Measurements from ENCODE around the gene GPRIN1.
"Not testable (repeated sequence)": the region's sequence is repeated elsewhere in the genome, so short reads cannot be mapped to it uniquely, and the experiment has no call there.

The GPRIN1 gene

GRCh38 chr5:176599749-176600430 lies 10.1 kb downstream of the GPRIN1 start:
- not testable (repeated sequence) for FAIRE-seq; DNase-seq (ENCODE audit: low spot score)

- no peak for FAIRE-seq
- no peak for DNase-seq (ENCODE audit: low spot score)
Observed at GRCh38 chr5:176597417-176598389, 12.3 kb downstream of the GPRIN1 start.

- DNase-seq (ENCODE audit: low spot score) (no peak), FAIRE-seq (no peak)
Observed at GRCh38 chr5:176596689-176597416, 13.1 kb downstream of the GPRIN1 start.

- no peak for DNase-seq (ENCODE audit: low spot score)
- FAIRE-seq, result no peak
Observed at GRCh38 chr5:176596069-176596644, 13.8 kb downstream of the GPRIN1 start.

- DNase-seq (ENCODE audit: low spot score), result no peak
- no peak for FAIRE-seq
Observed at GRCh38 chr5:176595386-176595943, 14.5 kb downstream of the GPRIN1 start.

GRCh38 chr5:176594554-176594953 lies 15.4 kb downstream of the GPRIN1 start:
- DNase-seq (ENCODE audit: low spot score), result no peak
- no peak for FAIRE-seq

- DNase-seq (ENCODE audit: low spot score), result no peak
- FAIRE-seq, result no peak
Observed at GRCh38 chr5:176593273-176593869, 16.6 kb downstream of the GPRIN1 start.

- DNase-seq (ENCODE audit: low spot score), result no peak
- no peak for FAIRE-seq
Observed at GRCh38 chr5:176592573-176592972, 17.4 kb downstream of the GPRIN1 start.

- DNase-seq (ENCODE audit: low spot score), result not testable (repeated sequence)
- FAIRE-seq, result peak; percentile 81
Observed at GRCh38 chr5:176591667-176592066, 18.3 kb downstream of the GPRIN1 start.

- DNase-seq (ENCODE audit: low spot score), result no peak
Observed at GRCh38 chr5:176590035-176590717, 19.8 kb downstream of the GPRIN1 start.

GRCh38 chr5:176589039-176589769 lies 20.8 kb downstream of the GPRIN1 start:
- no peak for FAIRE-seq
- no peak for DNase-seq (ENCODE audit: low spot score)

More at GRCh38 chr5:176590035-176590717, 19.8 kb downstream of the GPRIN1 start:
- FAIRE-seq, result no peak

GRCh38 chr5:176588297-176588696 lies 21.7 kb downstream of the GPRIN1 start:
- FAIRE-seq (no peak), DNase-seq (ENCODE audit: low spot score) (no peak)

GRCh38 chr5:176587398-176587797 lies 22.6 kb downstream of the GPRIN1 start:
- DNase-seq (ENCODE audit: low spot score) (no peak), FAIRE-seq (no peak)

GRCh38 chr5:176583076-176583475 lies 26.9 kb downstream of the GPRIN1 start:
- FAIRE-seq (no peak), DNase-seq (ENCODE audit: low spot score) (no peak)

GRCh38 chr5:176581361-176581760 lies 28.6 kb downstream of the GPRIN1 start:
- DNase-seq (ENCODE audit: low spot score) (no peak), FAIRE-seq (no peak)

- FAIRE-seq (no peak), DNase-seq (ENCODE audit: low spot score) (no peak)
Observed at GRCh38 chr5:176579323-176579722, 30.6 kb downstream of the GPRIN1 start.

- FAIRE-seq (no peak), DNase-seq (ENCODE audit: low spot score) (peak; percentile 51)
Observed at GRCh38 chr5:176578391-176578808, 31.6 kb downstream of the GPRIN1 start.

GRCh38 chr5:176577312-176578176 lies 32.4 kb downstream of the GPRIN1 start:
- FAIRE-seq (no peak), DNase-seq (ENCODE audit: low spot score) (no peak)
